Measurements from ENCODE around the gene GSKIP. TPM values are rescaled to one million over a fixed set of nuclear protein-coding genes. Genes with fewer than 3 reads are reported as not detected.

The GSKIP gene
- total and polyA plus RNA-seq, 2 donors from 2014 or later: 13.1 to 30.5 TPM

DNA sequence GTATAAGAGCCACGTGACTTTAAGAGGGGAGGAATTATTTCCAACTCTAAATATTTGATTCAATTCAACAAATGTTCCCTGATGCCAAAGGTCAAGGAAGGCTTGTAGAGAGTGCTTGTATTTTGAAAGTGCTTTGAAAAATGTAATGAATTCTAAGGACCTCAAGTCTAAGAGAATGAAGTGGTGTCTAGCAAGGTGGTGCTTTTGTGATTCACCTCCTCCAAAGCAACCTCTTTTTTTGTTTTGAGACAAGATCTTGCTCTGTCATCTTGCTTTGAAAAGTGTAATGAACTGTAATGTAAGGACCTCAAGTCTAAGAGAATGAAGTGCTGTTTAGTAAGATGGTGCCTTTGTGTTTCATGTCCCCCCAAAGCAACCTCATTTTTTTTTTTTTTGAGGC, 42.4 kb downstream of the GSKIP start:
- TF ChIP-seq, protein P1, sequence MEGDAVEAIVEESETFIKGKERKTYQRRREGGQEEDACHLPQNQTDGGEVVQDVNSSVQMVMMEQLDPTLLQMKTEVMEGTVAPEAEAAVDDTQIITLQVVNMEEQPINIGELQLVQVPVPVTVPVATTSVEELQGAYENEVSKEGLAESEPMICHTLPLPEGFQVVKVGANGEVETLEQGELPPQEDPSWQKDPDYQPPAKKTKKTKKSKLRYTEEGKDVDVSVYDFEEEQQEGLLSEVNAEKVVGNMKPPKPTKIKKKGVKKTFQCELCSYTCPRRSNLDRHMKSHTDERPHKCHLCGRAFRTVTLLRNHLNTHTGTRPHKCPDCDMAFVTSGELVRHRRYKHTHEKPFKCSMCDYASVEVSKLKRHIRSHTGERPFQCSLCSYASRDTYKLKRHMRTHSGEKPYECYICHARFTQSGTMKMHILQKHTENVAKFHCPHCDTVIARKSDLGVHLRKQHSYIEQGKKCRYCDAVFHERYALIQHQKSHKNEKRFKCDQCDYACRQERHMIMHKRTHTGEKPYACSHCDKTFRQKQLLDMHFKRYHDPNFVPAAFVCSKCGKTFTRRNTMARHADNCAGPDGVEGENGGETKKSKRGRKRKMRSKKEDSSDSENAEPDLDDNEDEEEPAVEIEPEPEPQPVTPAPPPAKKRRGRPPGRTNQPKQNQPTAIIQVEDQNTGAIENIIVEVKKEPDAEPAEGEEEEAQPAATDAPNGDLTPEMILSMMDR (IDR thresholded peaks at IDR 0.05; ENCODE audit: borderline replicate concordance, extremely low read depth, insufficient read depth): no peak
- Histone ChIP-seq H3K9me3 (ENCODE audit: control insufficient read depth in 2 of 3, insufficient read depth in 1 of 3, low read length in 3 of 3) (no peaks in the 10 kb centered on the region), H3K27ac (ENCODE audit: low read depth in 2 of 2, low read length in 2 of 2) (no peak overlapping the region), H3K27me3 (ENCODE audit: control insufficient read depth, insufficient read depth, low read length) (no peaks in the 10 kb centered on the region), H3K36me3 (ENCODE audit: control insufficient read depth in 2 of 3, insufficient read depth in 3 of 3, low read length in 3 of 3) (no peaks in the 10 kb centered on the region), H3K4me3 (ENCODE audit: low read length in 3 of 3) (no peak overlapping the region), H3K9ac (ENCODE audit: low read length in 3 of 3) (no peak overlapping the region), H3K4me1 (ENCODE audit: control insufficient read depth in 2 of 3, insufficient read depth in 2 of 3, low read depth in 1 of 3, low read length in 3 of 3) (no peaks in the 10 kb centered on the region)
- intact Hi-C loops (cut with DNase I): no loop called here
- no peak for DNase-seq
- no peak for FAIRE-seq

DNA sequence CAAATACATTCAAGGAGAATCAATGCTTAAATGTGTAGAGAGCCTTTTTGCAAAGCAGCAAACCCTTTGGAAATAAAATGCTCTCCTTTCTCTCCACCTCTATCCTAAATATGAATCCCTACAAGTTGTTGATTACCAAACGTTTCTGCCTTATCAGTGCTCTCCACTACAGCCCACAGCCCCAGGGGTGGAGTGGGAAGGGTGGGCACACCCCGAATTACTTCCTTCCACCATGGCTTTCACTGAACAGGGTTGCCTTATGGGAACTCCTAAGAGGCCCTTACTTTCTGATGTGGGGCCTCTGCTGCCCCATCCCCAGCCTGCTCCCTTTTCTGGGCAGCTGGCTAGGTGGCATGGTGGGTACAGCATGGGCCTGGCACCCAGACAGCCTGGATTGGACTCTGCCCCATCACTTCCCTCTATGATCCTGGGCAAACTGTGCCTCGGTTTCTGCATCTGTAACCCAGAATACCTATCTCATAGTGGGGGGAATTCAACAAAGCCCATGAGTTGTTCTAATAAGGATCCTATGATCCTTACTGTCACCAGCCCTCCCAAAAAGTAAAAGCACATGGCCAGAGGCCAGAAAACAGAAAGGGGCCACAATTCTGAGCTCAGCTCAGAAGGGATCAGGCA, 44.7 kb downstream of the GSKIP start:
- Histone ChIP-seq H3K4me1 (ENCODE audit: control insufficient read depth in 2 of 3, insufficient read depth in 2 of 3, low read depth in 1 of 3, low read length in 3 of 3) (no peaks in the 10 kb centered on the region), H3K9ac (ENCODE audit: low read length in 3 of 3) (no peak overlapping the region), H3K36me3 (ENCODE audit: control insufficient read depth in 2 of 3, insufficient read depth in 3 of 3, low read length in 3 of 3) (no peaks in the 10 kb centered on the region), H3K27ac (ENCODE audit: low read depth in 2 of 2, low read length in 2 of 2) (no peak overlapping the region), H3K9me3 (ENCODE audit: control insufficient read depth in 2 of 3, insufficient read depth in 1 of 3, low read length in 3 of 3) (no peaks in the 10 kb centered on the region), H3K4me3 (ENCODE audit: low read length in 3 of 3) (no peak overlapping the region), H3K27me3 (ENCODE audit: control insufficient read depth, insufficient read depth, low read length) (no peaks in the 10 kb centered on the region)
- TF ChIP-seq, protein P1 (IDR thresholded peaks at IDR 0.05; ENCODE audit: borderline replicate concordance, extremely low read depth, insufficient read depth): no peak
- intact Hi-C loops (cut with DNase I): no loop called here
- FAIRE-seq: no peak
- DNase-seq: no peak

DNA sequence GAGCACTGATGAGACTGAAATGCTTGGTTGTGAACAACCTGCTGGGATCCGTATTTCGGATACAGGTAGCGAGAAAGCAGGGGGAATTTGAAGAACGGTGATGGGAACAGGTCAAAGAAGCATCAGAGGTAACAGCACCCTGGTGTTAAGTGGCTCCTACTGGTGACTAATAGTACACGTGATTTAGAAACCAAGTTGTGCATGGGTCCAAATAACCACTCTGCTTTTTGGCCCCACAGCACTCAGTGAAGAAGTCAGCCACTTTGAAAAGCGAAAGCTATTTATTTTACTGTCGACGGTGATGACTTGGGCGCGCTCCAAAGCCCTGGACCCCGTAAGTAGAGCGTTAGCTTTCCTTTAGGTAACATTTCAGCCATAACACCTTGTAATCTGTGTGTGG, 45.3 kb downstream of the GSKIP start:
- Histone ChIP-seq H3K9ac (ENCODE audit: low read length in 3 of 3) (no peak overlapping the region), H3K27me3 (ENCODE audit: control insufficient read depth, insufficient read depth, low read length) (no peaks in the 10 kb centered on the region), H3K27ac (ENCODE audit: low read depth in 2 of 2, low read length in 2 of 2) (no peak overlapping the region), H3K4me1 (ENCODE audit: control insufficient read depth in 2 of 3, insufficient read depth in 2 of 3, low read depth in 1 of 3, low read length in 3 of 3) (no peaks in the 10 kb centered on the region), H3K36me3 (ENCODE audit: control insufficient read depth in 2 of 3, insufficient read depth in 3 of 3, low read length in 3 of 3) (no peaks in the 10 kb centered on the region), H3K4me3 (ENCODE audit: low read length in 3 of 3) (no peak overlapping the region), H3K9me3 (ENCODE audit: control insufficient read depth in 2 of 3, insufficient read depth in 1 of 3, low read length in 3 of 3) (no peaks in the 10 kb centered on the region)
- TF ChIP-seq, protein P1 (IDR thresholded peaks at IDR 0.05; ENCODE audit: borderline replicate concordance, extremely low read depth, insufficient read depth): no peak
- FAIRE-seq (no peak), DNase-seq (no peak)
- intact Hi-C loops (cut with DNase I): no loop called here

DNA sequence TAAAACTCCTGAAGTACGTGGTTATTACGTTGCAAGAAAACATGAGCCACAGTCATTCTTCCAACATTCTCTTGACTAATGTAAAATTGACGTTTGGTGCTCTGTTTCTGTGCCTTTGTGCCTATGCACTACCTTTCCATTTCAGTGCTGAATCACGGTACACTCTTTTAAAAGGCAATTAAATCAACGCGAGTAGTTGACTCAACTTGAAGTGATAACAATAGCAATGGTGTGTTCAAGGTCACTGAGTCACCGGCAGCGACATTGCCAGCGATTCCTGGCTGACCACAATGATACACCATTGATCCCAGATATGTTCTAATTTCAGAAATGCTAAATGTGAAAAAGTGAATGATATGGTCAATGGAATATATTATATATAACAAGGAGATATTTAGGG, 46.4 kb downstream of the GSKIP start:
- FAIRE-seq (no peak), DNase-seq (no peak)
- H3K9ac ChIP-seq (ENCODE audit: low read length in 3 of 3): no peak overlapping the region
- H3K4me1 ChIP-seq (ENCODE audit: control insufficient read depth in 2 of 3, insufficient read depth in 2 of 3, low read depth in 1 of 3, low read length in 3 of 3): no peaks in the 10 kb centered on the region
- no peaks in the 10 kb centered on the region for H3K9me3 ChIP-seq (ENCODE audit: control insufficient read depth in 2 of 3, insufficient read depth in 1 of 3, low read length in 3 of 3)
- no peaks in the 10 kb centered on the region for H3K36me3 ChIP-seq (ENCODE audit: control insufficient read depth in 2 of 3, insufficient read depth in 3 of 3, low read length in 3 of 3)
- no peak overlapping the region for H3K27ac ChIP-seq (ENCODE audit: low read depth in 2 of 2, low read length in 2 of 2)
- H3K27me3 ChIP-seq (ENCODE audit: control insufficient read depth, insufficient read depth, low read length): no peaks in the 10 kb centered on the region
- intact Hi-C loops (cut with DNase I): loop anchor here (10.0 kb wide), 1 partner anchor 105 kb away; no protein-coding TSS in a partner anchor
- TF ChIP-seq, protein P1 (IDR thresholded peaks at IDR 0.05; ENCODE audit: borderline replicate concordance, extremely low read depth, insufficient read depth): no peak
- H3K4me3 ChIP-seq (ENCODE audit: low read length in 3 of 3): no peak overlapping the region
